HepG2 (cell line): ENCODE data around the gene BSND. TPM values are rescaled to one million over a fixed set of nuclear protein-coding genes. Genes with fewer than 3 reads are reported as not detected.

Experiments
- ATAC-seq: fragments of 200-7000 bp; cut with Tn5 transposase; 3 replicates; pipeline ENCODE4 v1.9.1; 2020; ENCODE audit warnings: mild to moderate bottlenecking, moderate library complexity
- BruUV-seq: library from RNA; stranded (reverse); fragments of 400-500 nt; replicated peaks from 2 replicates; lab custom pipeline; 2021; lab: Mats Ljungman, UMichigan
- CTCF ChIA-PET: fragments of 300-600 bp; formaldehyde crosslinking; extraction: SDS; loops from one replicate; lab custom pipeline; 2021; ENCODE audit warnings: low total read pairs, inconsistent platforms, low intra/inter-chr PET ratio; lab: Yijun Ruan, JAX
- POLR2A ChIA-PET: fragments of 350-600 bp; sonication (Branson Sonifier 250); formaldehyde crosslinking; loops from one replicate; lab custom pipeline; 2020; ENCODE audit warnings: antibody characterized with exemption, inconsistent platforms; lab: Yijun Ruan, JAX
- DNase-seq: peaks from one replicate; pipeline ENCODE4 v3.0.0-alpha.2; 2015; ENCODE audit warnings: low spot score
- FAIRE-seq: peaks from 3 replicates; lab custom pipeline; 2011; peaks lifted over from hg19 to GRCh38; lab: Jason Lieb, UNC
- H2AFZ ChIP-seq: one replicate; pipeline ENCODE4 v1.6.1; 2011; ENCODE audit warnings: low read length, inconsistent platforms
- H3K27ac ChIP-seq: fragments of 300-600 bp; 3 replicates; pipeline ENCODE4 v1.8.0; 2011; ENCODE audit warnings: mixed run types, mild to moderate bottlenecking, mixed read lengths, low read length, inconsistent platforms; ENCODE audit not compliant: insufficient read depth; ENCODE audit errors: extremely low read length
- H3K27me3 ChIP-seq, 2 experiments: fragments of 200-600 bp in 1 of 2; 2 replicates in 1 of 2; 3 replicates in 1 of 2; pipeline versions ENCODE4 v1.6.0 to v1.8.0; 2011; ENCODE audit warnings: low read length in 2 of 2, mild to moderate bottlenecking in 2 of 2, moderate library complexity in 2 of 2, inconsistent platforms in 1 of 2; ENCODE audit not compliant: insufficient read depth in 2 of 2, control insufficient read depth in 1 of 2
- H3K36me3 ChIP-seq, 2 experiments: fragments of 200-600 bp in 1 of 2; replicated peaks in 1 of 2; 2 replicates in 1 of 2; 3 replicates in 1 of 2; pipeline versions ENCODE4 v1.5.1 to v1.8.0; 2011; ENCODE audit warnings: low read length in 2 of 2, inconsistent platforms in 1 of 2; ENCODE audit not compliant: insufficient read depth in 2 of 2, control insufficient read depth in 1 of 2
- H3K4me1 ChIP-seq: 2 replicates; pipeline ENCODE4 v1.5.1; 2012; ENCODE audit warnings: low read length, inconsistent platforms; ENCODE audit not compliant: insufficient read depth
- H3K4me2 ChIP-seq: 2 replicates; pipeline ENCODE4 v1.6.0; 2011; ENCODE audit warnings: low read depth, low read length, inconsistent platforms
- H3K4me3 ChIP-seq, 3 experiments: fragments of 200-600 bp in 1 of 3; sonication (generic), shearing (Covaris generic) in 1 of 3; replicated peaks in 1 of 3; 2 replicates each; pipeline ENCODE4 v1.5.1; 2011 to 2016; ENCODE audit warnings: low read length in 3 of 3, inconsistent platforms in 2 of 3, low read depth in 2 of 3, mild to moderate bottlenecking in 2 of 3, control low read depth in 1 of 3, mixed read lengths in 1 of 3; ENCODE audit not compliant: insufficient read depth in 1 of 3
- H3K79me2 ChIP-seq: one replicate; pipeline ENCODE4 v1.6.1; 2011; ENCODE audit warnings: low read length, inconsistent platforms; ENCODE audit not compliant: insufficient read depth
- H3K9ac ChIP-seq: 2 replicates; pipeline ENCODE4 v1.6.0; 2011; ENCODE audit warnings: mild to moderate bottlenecking, low read depth, low read length, inconsistent platforms; ENCODE audit not compliant: insufficient read depth
- H3K9me3 ChIP-seq: 2 replicates; pipeline ENCODE4 v1.5.1; 2012; ENCODE audit warnings: mild to moderate bottlenecking, low read length
- H4K20me1 ChIP-seq: 2 replicates; pipeline ENCODE4 v1.6.0; 2011; ENCODE audit warnings: inconsistent platforms, mild to moderate bottlenecking, low read length, moderate library complexity; ENCODE audit not compliant: insufficient read depth
- WGBS: methylation state at CpG from one replicate; pipeline ENCODE4 v1.1.6; 2017; ENCODE audit warnings: low lambda C conversion rate; 5-methylcytosine and 5-hydroxymethylcytosine counted together
- in situ Hi-C: cut with HindIII; loops from 2 replicates; pipeline ENCODE4 v1.10.0; 2017; ENCODE audit warnings: low pct_unique_long_range_greater_than_20kb; ENCODE audit not compliant: extremely low pct_ligation_motif_present
- intact Hi-C: fragments of 100-400 bp; cut with micrococcal nuclease; formaldehyde crosslinking; loops from one replicate; pipeline ENCODE4 v1.10.0; 2022; ENCODE audit not compliant: unreplicated experiment
- polyA plus RNA-seq, 8 experiments: library from polyadenylated mRNA; depleted of rRNA in 3 of 8; stranded (reverse) in 7 of 8; unstranded in 1 of 8; fragments of >200 nt; fragmentation: Illumina TruSeq in 4 of 8; extraction: Trizol in 4 of 8; gene quantifications; 2 replicates each; pipeline versions ENCODE4 v1.2.1 to v1.2.3, GENCODE V29; 2011 to 2016; ENCODE audit warnings: low read depth in 4 of 8, missing spikeins in 1 of 8, mixed read lengths in 1 of 8; ENCODE audit not compliant: insufficient read depth in 1 of 8
- total RNA-seq, 5 experiments: library from RNA; depleted of rRNA; stranded (reverse); fragments of >200 nt; fragmentation: Illumina TruSeq; extraction: Trizol; gene quantifications; 2 replicates each; pipeline ENCODE4 v1.2.3, GENCODE V29; 2016; ENCODE audit warnings: low read depth in 1 of 5
- TF ChIP-seq, protein P1 (sequence below): IDR thresholded peaks from 2 replicates; pipeline ENCODE4 v1.6.1; 2016; ENCODE audit warnings: low read depth, missing genetic modification reagents, missing compliant biosample characterization

BSND gene
- total and polyA plus RNA-seq, 2 of the 13 experiments (the other 11 are each of a cell fraction or from before 2014, with no cell fraction given), result not detected

DNA sequence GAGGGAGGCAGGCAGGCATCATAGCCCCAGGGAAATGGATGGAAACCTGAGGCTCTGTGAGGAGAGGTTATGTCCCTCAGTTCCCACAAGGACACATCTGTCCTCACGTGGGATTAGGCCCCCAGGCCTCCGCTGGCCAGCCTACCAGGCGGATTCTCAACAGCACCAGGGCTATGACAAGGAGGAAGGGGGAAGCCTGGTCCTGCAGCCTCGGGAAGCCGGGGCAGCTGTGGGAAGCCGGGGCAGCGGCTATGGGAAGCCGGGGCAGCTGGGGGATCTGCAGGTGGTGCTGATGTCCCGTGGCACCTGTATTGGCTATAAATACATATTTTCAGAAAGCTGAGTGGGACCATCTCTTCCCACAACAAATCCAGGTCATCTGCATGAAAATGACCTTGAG, 19.7 kb downstream of the BSND start:
- H3K4me1 ChIP-seq, result peaks cover 11% of the 10 kb centered on the region
- H3K4me2 ChIP-seq, result no peak overlapping the region
- no peaks in the 10 kb centered on the region for H3K36me3 ChIP-seq
- WGBS, result 51% methylated on average over 9 of the region's 9 CpGs
- H3K9ac ChIP-seq, result no peak overlapping the region
- H4K20me1 ChIP-seq, result no peaks in the 10 kb centered on the region
- ATAC-seq (no peak), DNase-seq (no peak), FAIRE-seq (no peak)
- no peaks in the 10 kb centered on the region for H3K9me3 ChIP-seq
- intact Hi-C loops, result no loop called here
- ChIA-PET POLR2A (no interaction called here), CTCF (no interaction called here)
- H3K4me3 ChIP-seq, result no peak overlapping the region
- in situ Hi-C loops, result no loop called here
- no TSS peak for BruUV-seq
- no peak overlapping the region for H3K27ac ChIP-seq
- TF ChIP-seq, protein P1, sequence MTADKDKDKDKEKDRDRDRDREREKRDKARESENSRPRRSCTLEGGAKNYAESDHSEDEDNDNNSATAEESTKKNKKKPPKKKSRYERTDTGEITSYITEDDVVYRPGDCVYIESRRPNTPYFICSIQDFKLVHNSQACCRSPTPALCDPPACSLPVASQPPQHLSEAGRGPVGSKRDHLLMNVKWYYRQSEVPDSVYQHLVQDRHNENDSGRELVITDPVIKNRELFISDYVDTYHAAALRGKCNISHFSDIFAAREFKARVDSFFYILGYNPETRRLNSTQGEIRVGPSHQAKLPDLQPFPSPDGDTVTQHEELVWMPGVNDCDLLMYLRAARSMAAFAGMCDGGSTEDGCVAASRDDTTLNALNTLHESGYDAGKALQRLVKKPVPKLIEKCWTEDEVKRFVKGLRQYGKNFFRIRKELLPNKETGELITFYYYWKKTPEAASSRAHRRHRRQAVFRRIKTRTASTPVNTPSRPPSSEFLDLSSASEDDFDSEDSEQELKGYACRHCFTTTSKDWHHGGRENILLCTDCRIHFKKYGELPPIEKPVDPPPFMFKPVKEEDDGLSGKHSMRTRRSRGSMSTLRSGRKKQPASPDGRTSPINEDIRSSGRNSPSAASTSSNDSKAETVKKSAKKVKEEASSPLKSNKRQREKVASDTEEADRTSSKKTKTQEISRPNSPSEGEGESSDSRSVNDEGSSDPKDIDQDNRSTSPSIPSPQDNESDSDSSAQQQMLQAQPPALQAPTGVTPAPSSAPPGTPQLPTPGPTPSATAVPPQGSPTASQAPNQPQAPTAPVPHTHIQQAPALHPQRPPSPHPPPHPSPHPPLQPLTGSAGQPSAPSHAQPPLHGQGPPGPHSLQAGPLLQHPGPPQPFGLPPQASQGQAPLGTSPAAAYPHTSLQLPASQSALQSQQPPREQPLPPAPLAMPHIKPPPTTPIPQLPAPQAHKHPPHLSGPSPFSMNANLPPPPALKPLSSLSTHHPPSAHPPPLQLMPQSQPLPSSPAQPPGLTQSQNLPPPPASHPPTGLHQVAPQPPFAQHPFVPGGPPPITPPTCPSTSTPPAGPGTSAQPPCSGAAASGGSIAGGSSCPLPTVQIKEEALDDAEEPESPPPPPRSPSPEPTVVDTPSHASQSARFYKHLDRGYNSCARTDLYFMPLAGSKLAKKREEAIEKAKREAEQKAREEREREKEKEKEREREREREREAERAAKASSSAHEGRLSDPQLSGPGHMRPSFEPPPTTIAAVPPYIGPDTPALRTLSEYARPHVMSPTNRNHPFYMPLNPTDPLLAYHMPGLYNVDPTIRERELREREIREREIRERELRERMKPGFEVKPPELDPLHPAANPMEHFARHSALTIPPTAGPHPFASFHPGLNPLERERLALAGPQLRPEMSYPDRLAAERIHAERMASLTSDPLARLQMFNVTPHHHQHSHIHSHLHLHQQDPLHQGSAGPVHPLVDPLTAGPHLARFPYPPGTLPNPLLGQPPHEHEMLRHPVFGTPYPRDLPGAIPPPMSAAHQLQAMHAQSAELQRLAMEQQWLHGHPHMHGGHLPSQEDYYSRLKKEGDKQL (CRISPR knock-in tag), result no peak
- peaks cover 0 to 41% of the 10 kb centered on the region in 2 experiments; a peak in 3 of 5 replicates for H3K27me3 ChIP-seq
- H3K79me2 ChIP-seq, result no peaks in the 10 kb centered on the region
- H2AFZ ChIP-seq, result no peak overlapping the region
